Smooth muscle cell (in vitro differentiated cells): ENCODE measurements around the gene RNASEH2A. TPM values are rescaled to one million over a fixed set of nuclear protein-coding genes. Genes with fewer than 3 reads are reported as not detected.

Source experiments
- DNase-seq: peaks from one replicate; lab custom pipeline; 2025; ENCODE audit not compliant: unreplicated experiment; lab: John Stamatoyannopoulos, UW
- H2AFZ ChIP-seq: fragments of 200-600 bp; sonication (generic); 2 replicates; pipeline ENCODE4 v1.6.0; 2016; ENCODE audit warnings: antibody characterized with exemption, low read depth, mild to moderate bottlenecking
- H3F3A ChIP-seq: fragments of 200-600 bp; sonication (generic); 2 replicates; pipeline ENCODE4 v1.6.0; 2017; ENCODE audit warnings: antibody characterized with exemption, low read depth
- H3K27ac ChIP-seq: fragments of 200-600 bp; sonication (generic); 2 replicates; pipeline ENCODE4 v1.5.1; 2016; ENCODE audit warnings: low read depth, mild to moderate bottlenecking
- H3K27me3 ChIP-seq: fragments of 200-600 bp; sonication (generic); 2 replicates; pipeline ENCODE4 v1.6.1; 2016; ENCODE audit warnings: low read depth, mild to moderate bottlenecking
- H3K36me3 ChIP-seq: fragments of 200-600 bp; sonication (generic); 2 replicates; pipeline ENCODE4 v1.5.1; 2016; ENCODE audit warnings: low read depth
- H3K4me1 ChIP-seq: fragments of 200-600 bp; sonication (generic); 2 replicates; pipeline ENCODE4 v1.5.1; 2016; ENCODE audit warnings: low read depth
- H3K4me2 ChIP-seq: fragments of 200-600 bp; sonication (generic); 2 replicates; pipeline ENCODE4 v1.6.0; 2016; ENCODE audit warnings: mild to moderate bottlenecking
- H3K4me3 ChIP-seq: fragments of 200-600 bp; sonication (generic); 2 replicates; pipeline ENCODE4 v1.5.1; 2016; ENCODE audit warnings: mild to moderate bottlenecking
- H3K79me2 ChIP-seq: fragments of 200-600 bp; sonication (generic); 2 replicates; pipeline ENCODE4 v1.6.0; 2016; ENCODE audit warnings: low read depth, mild to moderate bottlenecking
- H3K9ac ChIP-seq: fragments of 200-600 bp; sonication (generic); 2 replicates; pipeline ENCODE4 v1.6.0; 2016; ENCODE audit warnings: low read depth
- H3K9me3 ChIP-seq: fragments of 200-600 bp; sonication (generic); replicated peaks from 2 replicates; pipeline ENCODE4 v1.5.1; 2016; ENCODE audit warnings: low read depth
- H4K20me1 ChIP-seq: fragments of 200-600 bp; sonication (generic); 2 replicates; pipeline ENCODE4 v1.6.0; 2016; ENCODE audit warnings: low read depth
- CTCF ChIP-seq: fragments of 200-600 bp; sonication (generic); IDR thresholded peaks from 2 replicates; pipeline ENCODE4 v1.5.1; 2017; ENCODE audit warnings: borderline replicate concordance, mild to moderate bottlenecking, antibody characterized with exemption; ENCODE audit not compliant: insufficient read depth, poor library complexity, severe bottlenecking
- WGBS: methylation state at CpG from one replicate; pipeline ENCODE4 v1.1.7; 2016; ENCODE audit warnings: low lambda C conversion rate; 5-methylcytosine and 5-hydroxymethylcytosine counted together
- polyA plus RNA-seq: library from polyadenylated mRNA; unstranded; fragments of >200 nt; fragmentation: Nextera tagmentation; extraction: Ambion mirVana; gene quantifications from 2 replicates; pipeline ENCODE4 v1.2.1, GENCODE V29; 2016
- total RNA-seq: library from RNA; depleted of rRNA; stranded (reverse); fragments of >200 nt; gene quantifications from 2 replicates; pipeline ENCODE4 v1.2.3, GENCODE V29; 2014

Gene RNASEH2A
- total and polyA plus RNA-seq, 2 experiments from 2014 or later, result 15.7 to 34.9 TPM

DNA sequence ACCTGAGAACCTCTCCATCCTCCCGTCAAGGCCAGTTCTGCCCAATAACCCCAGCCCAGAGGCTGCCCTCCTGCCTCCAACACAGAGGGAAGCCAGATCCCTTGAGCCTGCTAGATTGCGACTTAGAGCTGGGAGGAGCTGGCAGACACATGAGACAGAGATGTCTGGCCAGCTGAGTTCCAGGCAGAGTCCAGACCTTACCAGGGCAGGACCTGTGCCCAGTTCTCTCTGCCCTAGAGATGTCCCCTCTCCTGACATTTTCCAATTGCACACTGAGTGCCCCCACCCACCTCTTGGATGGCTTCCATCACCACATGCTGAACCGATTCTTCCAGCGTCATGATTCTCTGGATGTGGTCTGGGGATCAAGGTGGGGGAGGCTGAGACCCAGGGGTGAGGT lies 34.1 kb upstream of the RNASEH2A start:
- no peak for DNase-seq
- no peak for TF ChIP-seq CTCF
- Histone ChIP-seq H3K27me3 (no peaks in the 10 kb centered on the region), H3K9ac (no peak overlapping the region), H3K27ac (no peak overlapping the region), H3F3A (peaks cover 18% of the 10 kb centered on the region), H3K4me1 (peaks cover 12% of the 10 kb centered on the region), H4K20me1 (no peaks in the 10 kb centered on the region), H3K4me2 (no peak overlapping the region), H3K36me3 (no peaks in the 10 kb centered on the region), H2AFZ (no peak overlapping the region), H3K4me3 (no peak overlapping the region), H3K79me2 (peaks cover 6% of the 10 kb centered on the region), H3K9me3 (no peaks in the 10 kb centered on the region)
- WGBS, result 88% methylated on average over 4 of the region's 4 CpGs

DNA sequence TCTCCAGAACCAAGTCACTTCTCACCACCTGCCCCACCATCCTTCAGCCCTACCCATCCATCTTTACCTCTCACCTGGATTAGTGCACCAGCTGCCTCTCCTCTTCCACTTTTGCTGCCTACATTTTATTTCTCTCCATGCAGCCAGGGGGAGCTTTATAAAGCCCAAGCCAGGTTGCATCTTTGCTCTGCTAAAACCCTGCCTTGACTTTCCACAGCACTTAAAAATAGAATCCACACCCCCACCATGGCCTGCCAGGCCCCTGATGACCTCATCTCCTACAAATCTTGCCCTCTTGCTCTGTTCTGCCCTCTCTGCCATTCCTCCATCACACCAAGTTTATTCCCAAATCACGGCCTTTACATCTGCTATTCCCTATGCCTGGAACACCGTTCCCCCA lies 32.8 kb upstream of the RNASEH2A start:
- Histone ChIP-seq H2AFZ (no peak overlapping the region), H3K36me3 (no peaks in the 10 kb centered on the region), H3K9ac (no peak overlapping the region), H3K4me1 (peaks cover 14% of the 10 kb centered on the region), H3K4me3 (no peak overlapping the region), H3K4me2 (peak overlapping the region; percentile 36), H3K9me3 (no peaks in the 10 kb centered on the region), H3K79me2 (peaks cover 6% of the 10 kb centered on the region), H3F3A (peaks cover 23% of the 10 kb centered on the region), H3K27me3 (no peaks in the 10 kb centered on the region), H4K20me1 (no peaks in the 10 kb centered on the region), H3K27ac (peak overlapping the region; percentile 15)
- DNase-seq, result no peak
- TF ChIP-seq CTCF, result peak; percentile 25
- WGBS, result 70% methylated on average over 2 of the region's 2 CpGs

DNA sequence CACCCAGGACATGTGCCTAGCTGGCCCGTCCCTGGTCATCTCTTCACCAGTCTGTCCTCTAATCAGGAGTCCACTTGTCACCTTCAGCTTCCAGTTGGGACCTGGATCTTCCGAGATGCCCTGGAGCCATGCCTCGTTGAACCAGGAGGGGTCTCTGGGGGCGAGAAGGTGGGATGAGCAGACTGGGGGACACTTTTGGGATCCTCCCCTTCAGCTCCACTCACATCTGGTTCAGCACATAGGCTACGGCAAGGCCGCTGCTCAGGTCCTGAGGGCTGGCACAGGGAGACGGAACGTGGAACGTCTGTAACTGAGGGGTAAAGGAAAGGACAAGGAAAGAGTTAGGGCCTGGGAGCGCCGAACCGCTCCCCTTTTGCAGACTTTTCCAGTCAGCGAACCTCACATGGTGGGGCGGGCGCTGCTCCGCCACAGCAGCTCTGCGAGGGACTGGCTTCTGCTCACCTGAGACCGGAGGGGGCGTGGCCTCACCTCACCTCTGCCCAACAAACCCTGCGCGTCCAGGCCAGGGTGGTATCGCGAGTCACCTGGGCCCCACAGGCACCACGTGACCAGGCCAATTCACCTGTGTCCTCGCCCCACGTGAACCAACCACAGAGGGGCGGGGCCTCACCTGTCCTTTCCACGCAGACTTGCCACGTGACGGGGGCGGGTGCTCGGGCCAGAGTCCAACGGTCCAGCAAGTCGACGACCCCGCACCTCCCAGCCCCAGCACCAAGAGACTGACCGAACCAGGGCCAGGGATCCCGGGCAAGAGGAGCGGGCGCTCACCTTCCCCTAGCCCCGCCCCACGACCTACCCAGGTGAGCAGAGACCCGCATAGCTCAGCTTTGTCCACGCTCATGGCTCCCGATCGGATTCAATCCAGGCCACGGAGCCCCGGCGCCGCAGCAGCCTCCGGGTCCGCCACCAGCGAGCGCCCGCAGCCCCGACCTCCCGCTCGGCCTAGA lies 31.5 kb upstream of the RNASEH2A start, which contains the start of gene HOOK2:
TSS of gene HOOK2 (minus strand) at position 965 of the 968 bp plus-strand sequence. CDS start at position 862, 103 bp downstream.
- H3K4me2 ChIP-seq, result peak within 1 kb of the TSS; percentile 94
- H3K79me2 ChIP-seq, result peaks cover 6% of the 10 kb centered on the region
- peaks cover 19% of the 10 kb centered on the region for H3K4me1 ChIP-seq
- H3K36me3 ChIP-seq, result no peaks in the 10 kb centered on the region
- no peaks in the 10 kb centered on the region for H3K27me3 ChIP-seq
- DNase-seq, result no peak
- no peak for TF ChIP-seq CTCF
- peak within 1 kb of the TSS; percentile 39 for H2AFZ ChIP-seq
- WGBS, result 20% methylated on average over 40 of the region's 58 CpGs
- H3K4me3 ChIP-seq, result peak within 1 kb of the TSS; percentile 66
- H3F3A ChIP-seq, result peaks cover 34% of the 10 kb centered on the region
- peak within 1 kb of the TSS; percentile 51 for H3K27ac ChIP-seq
- peak within 1 kb of the TSS; percentile 70 for H3K9ac ChIP-seq
- no peaks in the 10 kb centered on the region for H4K20me1 ChIP-seq
- H3K9me3 ChIP-seq, result no peaks in the 10 kb centered on the region
